Measurements from ENCODE around the gene PI4K2B. TPM values are rescaled to one million over a fixed set of nuclear protein-coding genes. Genes with fewer than 3 reads are reported as not detected.

The PI4K2B gene
- total and polyA plus RNA-seq, 2 of the 8 experiments (the other 6 are each of a cell fraction or from before 2014, with no cell fraction given), result 3.0 to 16.2 TPM

DNA sequence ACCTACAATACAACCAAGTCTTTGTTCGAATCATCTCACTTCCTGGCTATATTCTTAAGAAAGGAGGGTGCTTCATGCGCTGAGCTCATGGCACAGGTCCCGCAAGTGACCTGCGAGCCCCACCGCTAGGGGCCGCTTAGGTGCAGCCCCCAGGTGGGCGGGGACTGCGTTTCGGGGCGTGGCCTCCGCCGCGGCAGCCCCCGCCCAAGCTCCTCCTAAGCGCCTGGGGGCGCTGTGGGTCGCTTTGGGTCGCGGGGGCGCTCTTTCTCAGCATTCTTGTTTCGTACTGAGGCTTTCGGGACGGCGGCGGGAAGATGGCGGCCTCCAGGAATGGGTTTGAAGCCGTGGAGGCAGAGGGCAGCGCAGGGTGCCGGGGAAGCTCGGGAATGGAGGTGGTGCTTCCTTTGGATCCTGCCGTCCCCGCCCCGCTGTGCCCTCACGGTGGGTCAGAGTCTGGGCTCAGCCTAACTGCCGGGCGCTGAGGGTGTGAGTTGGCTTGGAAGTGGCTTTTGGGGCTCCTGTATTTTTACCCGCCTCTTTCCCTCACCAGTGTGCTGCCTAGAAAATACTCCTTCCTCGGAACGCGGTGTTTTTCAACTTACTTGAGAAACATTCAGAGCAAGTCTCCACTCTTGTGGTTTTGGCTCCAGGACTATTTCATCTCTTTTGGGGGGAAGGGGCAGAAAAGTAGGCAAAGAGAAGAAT lies 78.8 kb downstream of the PI4K2B start, which contains the start of gene ZCCHC4 (continued):
- TF ChIP-seq CEBPB (IDR thresholded peaks at IDR 0.05; ENCODE audit: low read depth, low read length) (peak; percentile 34; the same call in 1 of the 2 replicates), SP4 (IDR thresholded peaks at IDR 0.05; ENCODE audit: low read length) (peak; percentile 88), HDAC2 (IDR thresholded peaks at IDR 0.05; ENCODE audit: borderline replicate concordance in 1 of 2, low read depth in 2 of 2, low read length in 2 of 2) (peak; percentile 45 to 58; a peak in 1 of 4 replicates), JUN (IDR thresholded peaks at IDR 0.05; ENCODE audit: low read depth, low read length) (no peak), RAD21 (IDR thresholded peaks at IDR 0.05 in 1 of 2, conservative IDR thresholded peaks at IDR 0.05 in 1 of 2; ENCODE audit: low read depth in 2 of 2, low read length in 2 of 2) (peak; percentile 45 to 62; a peak in 3 of 4 replicates), RBBP5 (IDR thresholded peaks at IDR 0.05; ENCODE audit: borderline replicate concordance, low read depth, low read length) (peak; percentile 80; the same call in 1 of the 2 replicates), SIX5 (IDR thresholded peaks at IDR 0.05; ENCODE audit: low read depth, low read length) (peak; percentile 13; the same call in 1 of the 2 replicates), EZH2 (IDR thresholded peaks at IDR 0.05; ENCODE audit: low read depth, low read length, severe bottlenecking) (no peak), CHD2 (IDR thresholded peaks at IDR 0.05; ENCODE audit: low read length) (peak; percentile 55; the same call in 1 of the 2 replicates), SIRT6 (IDR thresholded peaks at IDR 0.05; ENCODE audit: low read length) (no peak), CREB1 (IDR thresholded peaks at IDR 0.05) (peak; percentile 66), CBX8 (IDR thresholded peaks at IDR 0.05; ENCODE audit: borderline replicate concordance, low read depth, low read length) (no peak), SP1 (IDR thresholded peaks at IDR 0.05; ENCODE audit: low read depth, low read length) (peak; percentile 89), NANOG (IDR thresholded peaks at IDR 0.05; ENCODE audit: insufficient read depth, low read depth, low read length, poor library complexity, severe bottlenecking) (peak; percentile 55), MAFK (IDR thresholded peaks at IDR 0.05; ENCODE audit: low read depth, low read length) (no peak), CTBP2 (IDR thresholded peaks at IDR 0.05; ENCODE audit: borderline replicate concordance, insufficient read depth, insufficient read length, low read length) (peak; percentile 81), BCL11A (IDR thresholded peaks at IDR 0.05; ENCODE audit: low read depth in 2 of 2, low read length in 2 of 2) (no peak), TAF1 (IDR thresholded peaks at IDR 0.05; ENCODE audit: low read depth, low read length) (peak; percentile 98), KDM1A (IDR thresholded peaks at IDR 0.05; ENCODE audit: borderline replicate concordance, low read length) (0 out of 2 replicates have a peak, but pooled peaks have one; percentile 40), EP300 (IDR thresholded peaks at IDR 0.05; ENCODE audit: borderline replicate concordance in 1 of 2, low read depth in 2 of 2, low read length in 2 of 2) (no peak; a peak in 1 of 3 replicates)
- TF ChIP-seq, protein P1, sequence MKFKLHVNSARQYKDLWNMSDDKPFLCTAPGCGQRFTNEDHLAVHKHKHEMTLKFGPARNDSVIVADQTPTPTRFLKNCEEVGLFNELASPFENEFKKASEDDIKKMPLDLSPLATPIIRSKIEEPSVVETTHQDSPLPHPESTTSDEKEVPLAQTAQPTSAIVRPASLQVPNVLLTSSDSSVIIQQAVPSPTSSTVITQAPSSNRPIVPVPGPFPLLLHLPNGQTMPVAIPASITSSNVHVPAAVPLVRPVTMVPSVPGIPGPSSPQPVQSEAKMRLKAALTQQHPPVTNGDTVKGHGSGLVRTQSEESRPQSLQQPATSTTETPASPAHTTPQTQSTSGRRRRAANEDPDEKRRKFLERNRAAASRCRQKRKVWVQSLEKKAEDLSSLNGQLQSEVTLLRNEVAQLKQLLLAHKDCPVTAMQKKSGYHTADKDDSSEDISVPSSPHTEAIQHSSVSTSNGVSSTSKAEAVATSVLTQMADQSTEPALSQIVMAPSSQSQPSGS (IDR thresholded peaks at IDR 0.05; ENCODE audit: low read length), result peak; percentile 76; the same call in 1 of the 2 replicates
- TF ChIP-seq, protein P2, sequence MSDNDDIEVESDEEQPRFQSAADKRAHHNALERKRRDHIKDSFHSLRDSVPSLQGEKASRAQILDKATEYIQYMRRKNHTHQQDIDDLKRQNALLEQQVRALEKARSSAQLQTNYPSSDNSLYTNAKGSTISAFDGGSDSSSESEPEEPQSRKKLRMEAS (IDR thresholded peaks at IDR 0.05), result peak; percentile 69

Data from H1 (cell line).